GM13977 (cell line): ENCODE measurements around the gene CD48.
"Not testable (repeated sequence)": the region's sequence is repeated elsewhere in the genome, so short reads cannot be mapped to it uniquely, and the experiment has no call there.

Experiments used
- DNase-seq: peaks from one replicate; pipeline ENCODE4 v3.0.0; 2012; ENCODE audit warnings: low spot score
- CTCF ChIP-seq: IDR thresholded peaks from 2 replicates; pipeline ENCODE4 v1.5.1; 2012; ENCODE audit warnings: mild to moderate bottlenecking, control low read depth; ENCODE audit not compliant: insufficient read depth; ENCODE audit errors: extremely low read depth, missing control alignments
- in situ Hi-C: fragments of 300-500 bp; cut with MboI; formaldehyde crosslinking; loops from one replicate; pipeline ENCODE4 v1.12.0; 2022; ENCODE audit warnings: low sequenced_read_pairs, low pct_unique_long_range_greater_than_20kb, mixed read lengths, inconsistent platforms; ENCODE audit not compliant: unreplicated experiment

CD48 gene

DNA sequence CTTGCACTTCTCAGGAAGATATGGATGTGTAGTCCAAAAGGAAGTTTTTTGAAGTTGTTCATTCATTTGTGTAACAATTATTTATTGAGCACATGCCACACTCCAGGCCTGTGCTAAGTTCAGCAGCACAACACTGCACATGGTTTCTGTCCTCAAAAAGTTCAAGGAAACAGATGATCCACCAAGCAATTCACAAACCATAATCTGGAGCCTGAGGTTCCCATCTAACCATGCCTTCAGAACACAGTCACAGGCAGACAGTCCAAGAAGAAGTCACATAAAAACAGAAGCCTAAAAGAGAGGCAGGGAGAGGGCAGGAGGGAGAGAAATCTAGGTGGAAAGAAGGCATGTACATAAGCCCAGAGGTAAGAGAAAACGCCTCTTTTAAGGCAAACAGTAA, 1.9 kb downstream of the CD48 start:
- DNase-seq, result no peak
- TF ChIP-seq CTCF, result no peak
- in situ Hi-C loops, result no loop called here

DNA sequence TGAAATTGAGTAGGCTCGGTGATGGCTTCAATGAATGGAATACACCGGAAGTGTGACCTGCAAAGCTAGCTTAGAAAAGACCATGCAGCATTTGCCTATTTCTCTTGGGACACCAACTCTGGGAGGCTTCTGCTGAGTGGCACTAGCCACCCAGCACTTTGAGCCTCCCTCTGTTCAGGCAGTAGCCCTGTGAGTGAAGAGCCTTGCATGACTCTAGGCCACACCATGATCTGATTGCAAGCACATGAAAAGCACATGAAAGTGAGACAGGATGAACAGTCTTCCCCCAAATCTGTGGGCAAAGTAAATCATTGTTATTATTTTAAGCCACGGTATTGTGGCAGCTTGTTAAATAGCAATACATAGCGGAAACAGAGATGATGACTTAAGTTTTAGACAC, 2.8 kb downstream of the CD48 start:
- no peak for TF ChIP-seq CTCF

GRCh38 chr1:160708118-160708517, 3.5 kb downstream of the CD48 start:
- no peak for TF ChIP-seq CTCF
- in situ Hi-C loops, result no loop called here
- DNase-seq, result no peak

More for the DNA sequence above, 2.8 kb downstream of the CD48 start:
- DNase-seq, result no peak
- in situ Hi-C loops, result no loop called here

GRCh38 chr1:160707236-160708064, 4.2 kb downstream of the CD48 start:
- no peak for TF ChIP-seq CTCF
- DNase-seq, result no peak
- in situ Hi-C loops, result no loop called here

DNA sequence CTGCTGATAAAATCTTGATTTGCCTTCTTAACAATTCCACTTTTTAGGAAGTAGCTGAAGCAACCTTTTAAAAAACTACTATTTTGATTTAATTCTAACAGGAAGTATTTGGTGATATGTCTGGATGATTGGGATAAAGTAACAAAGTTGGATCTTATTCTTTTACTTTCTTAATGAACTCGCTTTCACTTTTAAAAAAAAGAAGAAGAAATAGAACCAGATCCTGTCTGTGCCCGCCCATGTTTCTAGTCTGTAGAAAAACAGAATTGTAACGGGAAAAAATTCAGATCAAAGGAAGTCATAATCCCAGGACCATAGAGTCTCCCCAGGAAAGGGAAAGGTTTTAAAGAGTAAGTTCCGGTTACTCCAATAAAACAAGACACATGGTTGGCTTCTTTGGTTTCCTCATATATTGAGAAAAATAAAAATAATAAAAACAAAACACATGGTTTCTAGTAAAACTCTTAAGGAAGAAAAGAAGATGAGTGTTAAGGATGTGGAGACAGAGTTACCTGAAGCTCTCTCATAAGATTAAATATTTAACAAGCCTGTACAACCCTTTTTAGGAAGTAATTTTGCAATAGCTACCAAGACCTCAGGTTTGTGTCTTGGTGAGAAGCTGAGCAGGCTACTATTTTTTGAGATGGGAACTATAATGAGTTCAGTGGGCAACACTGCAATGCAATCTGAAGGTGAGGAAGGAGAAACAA, 4.9 kb downstream of the CD48 start:
- no peak for DNase-seq
- TF ChIP-seq CTCF, result no peak
- in situ Hi-C loops, result no loop called here

GRCh38 chr1:160705742-160706141, 5.9 kb downstream of the CD48 start:
- no peak for DNase-seq
- in situ Hi-C loops, result no loop called here
- TF ChIP-seq CTCF, result no peak

DNA sequence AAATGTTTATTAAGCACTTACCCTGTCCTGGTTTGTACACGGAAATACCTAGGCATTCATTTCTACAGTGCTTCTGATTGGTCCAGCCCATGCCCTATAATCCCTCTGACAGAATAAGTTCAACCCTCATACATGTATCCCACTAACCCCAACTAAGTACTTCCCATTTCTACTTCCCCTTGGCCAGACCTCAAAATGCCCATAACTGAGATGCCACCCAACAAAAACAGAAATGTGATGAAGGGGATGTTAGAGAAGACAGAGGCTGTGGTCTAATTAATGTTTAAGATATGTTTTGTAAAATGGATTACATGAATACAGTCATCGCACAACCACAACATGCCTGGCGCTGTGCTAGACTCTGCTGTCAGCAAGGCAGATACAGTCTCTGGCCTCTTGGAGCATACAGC, 6.4 kb downstream of the CD48 start:
- in situ Hi-C loops, DNase-seq: not testable (repeated sequence)
